HEK293 (cell line): Measurements from ENCODE around the gene PPP3CA.

ENCODE experiments used
- CTCF ChIA-PET: fragments of 350-600 bp; formaldehyde crosslinking; extraction: SDS; loops from one replicate; lab custom pipeline; 2021; ENCODE audit warnings: antibody characterized with exemption; lab: Yijun Ruan, JAX
- POLR2A ChIA-PET: fragments of 300-600 bp; formaldehyde crosslinking; extraction: SDS; loops from one replicate; lab custom pipeline; 2020; ENCODE audit warnings: antibody characterized with exemption, inconsistent platforms; lab: Yijun Ruan, JAX
- H3K27ac ChIP-seq: fragments of 200-500 bp; sonication (Bioruptor generic); 2 replicates; pipeline ENCODE4 v1.5.1; 2014; ENCODE audit warnings: low read depth, low read length, control low read depth, inconsistent platforms; ENCODE audit errors: extremely low read depth
- H3K36me3 ChIP-seq, 2 experiments: fragments of 200-500 bp in 1 of 2; sonication (Bioruptor generic) in 1 of 2; 1 replicate in 1 of 2; 2 replicates in 1 of 2; pipeline ENCODE4 v1.5.1; 2014 to 2017; ENCODE audit warnings: inconsistent platforms in 2 of 2, low read length in 2 of 2; ENCODE audit not compliant: control insufficient read depth in 2 of 2, insufficient read depth in 1 of 2
- H3K4me1 ChIP-seq: fragments of 200-500 bp; sonication (Bioruptor generic); 2 replicates; pipeline ENCODE4 v1.5.1; 2014; ENCODE audit warnings: mild to moderate bottlenecking, low read length, inconsistent platforms; ENCODE audit not compliant: control insufficient read depth, insufficient read depth
- H3K4me3 ChIP-seq: 2 replicates; pipeline ENCODE4 v1.5.1; 2011; ENCODE audit warnings: low read depth, mild to moderate bottlenecking, control low read depth, low read length, moderate library complexity
- H3K9me3 ChIP-seq: fragments of 200-500 bp; sonication (Bioruptor generic); 2 replicates; pipeline ENCODE4 v1.5.1; 2014; ENCODE audit warnings: low read depth, low read length, inconsistent platforms; ENCODE audit not compliant: control insufficient read depth, insufficient read depth
- HOXA7 ChIP-seq: sonication (generic); formaldehyde crosslinking; IDR thresholded peaks from 2 replicates; pipeline ENCODE4 v1.8.1; 2022; ENCODE audit warnings: missing genetic modification reagents, borderline replicate concordance
- INSM2 ChIP-seq: fragments of 450-650 bp; formaldehyde crosslinking; IDR thresholded peaks from 2 replicates; pipeline ENCODE4 v1.5.1; 2016; ENCODE audit warnings: missing biosample characterization, missing genetic modification characterization
- KLF10 ChIP-seq: fragments of 450-650 bp; IDR thresholded peaks from 2 replicates; pipeline ENCODE4 v1.5.1; 2018; ENCODE audit warnings: missing biosample characterization, mild to moderate bottlenecking, missing genetic modification characterization
- SCRT1 ChIP-seq: fragments of 450-650 bp; formaldehyde crosslinking; IDR thresholded peaks from 2 replicates; pipeline ENCODE4 v1.5.1; 2016; ENCODE audit warnings: missing biosample characterization, missing genetic modification characterization, borderline replicate concordance
- SCRT2 ChIP-seq: fragments of 450-650 bp; formaldehyde crosslinking; IDR thresholded peaks from 2 replicates; pipeline ENCODE4 v1.5.1; 2016; ENCODE audit warnings: missing biosample characterization, missing genetic modification characterization
- SP3 ChIP-seq: fragments of 450-650 bp; formaldehyde crosslinking; IDR thresholded peaks from 2 replicates; pipeline ENCODE4 v1.5.1; 2016; ENCODE audit warnings: missing biosample characterization, missing genetic modification characterization
- TSHZ1 ChIP-seq: fragments of 450-650 bp; formaldehyde crosslinking; IDR thresholded peaks from 2 replicates; pipeline ENCODE4 v1.5.1; 2016; ENCODE audit warnings: missing biosample characterization, missing genetic modification characterization, borderline replicate concordance
- WT1 ChIP-seq: fragments of 450-650 bp; formaldehyde crosslinking; IDR thresholded peaks from 2 replicates; pipeline ENCODE4 v1.5.1; 2016; ENCODE audit warnings: missing biosample characterization, missing genetic modification characterization
- YY1 ChIP-seq: fragments of 450-650 bp; formaldehyde crosslinking; IDR thresholded peaks from 2 replicates; pipeline ENCODE4 v1.5.1; 2018; ENCODE audit warnings: missing biosample characterization, missing genetic modification characterization
- ZBTB1 ChIP-seq: fragments of 450-650 bp; formaldehyde crosslinking; IDR thresholded peaks from 2 replicates; pipeline ENCODE4 v1.5.1; 2016; ENCODE audit warnings: missing biosample characterization, missing genetic modification characterization
- ZFP41 ChIP-seq: fragments of 450-650 bp; formaldehyde crosslinking; IDR thresholded peaks from 2 replicates; pipeline ENCODE4 v1.5.1; 2016; ENCODE audit warnings: missing biosample characterization, missing genetic modification characterization, borderline replicate concordance
- ZNF114 ChIP-seq: fragments of 450-650 bp; formaldehyde crosslinking; IDR thresholded peaks from 2 replicates; pipeline ENCODE4 v1.5.0; 2017; ENCODE audit warnings: missing biosample characterization, missing genetic modification characterization
- ZNF157 ChIP-seq: fragments of 450-650 bp; formaldehyde crosslinking; IDR thresholded peaks from 2 replicates; pipeline ENCODE4 v1.5.1; 2016; ENCODE audit warnings: missing biosample characterization, missing genetic modification characterization
- ZNF211 ChIP-seq: fragments of 450-650 bp; formaldehyde crosslinking; IDR thresholded peaks from 2 replicates; pipeline ENCODE4 v1.5.1; 2016; ENCODE audit warnings: low read depth, missing biosample characterization, missing genetic modification characterization
- ZNF248 ChIP-seq: fragments of 450-650 bp; formaldehyde crosslinking; IDR thresholded peaks from 2 replicates; pipeline ENCODE4 v1.5.1; 2017; ENCODE audit warnings: missing biosample characterization, missing genetic modification characterization
- ZNF311 ChIP-seq: fragments of 450-650 bp; formaldehyde crosslinking; IDR thresholded peaks from 2 replicates; pipeline ENCODE4 v1.5.1; 2017; ENCODE audit warnings: missing biosample characterization, missing genetic modification characterization, borderline replicate concordance
- ZNF510 ChIP-seq: fragments of 450-650 bp; formaldehyde crosslinking; IDR thresholded peaks from 2 replicates; pipeline ENCODE4 v1.5.1; 2018; ENCODE audit warnings: mild to moderate bottlenecking, missing genetic modification characterization, missing biosample characterization; ENCODE audit not compliant: insufficient replicate concordance
- ZNF544 ChIP-seq: fragments of 450-650 bp; formaldehyde crosslinking; IDR thresholded peaks from 2 replicates; pipeline ENCODE4 v1.5.0; 2017; ENCODE audit warnings: missing biosample characterization, missing genetic modification characterization
- ZNF561 ChIP-seq: fragments of 450-650 bp; IDR thresholded peaks from 2 replicates; pipeline ENCODE4 v1.5.1; 2018; ENCODE audit warnings: missing biosample characterization, missing genetic modification characterization, borderline replicate concordance
- ZNF571 ChIP-seq: fragments of 450-650 bp; formaldehyde crosslinking; IDR thresholded peaks from 2 replicates; pipeline ENCODE4 v1.5.0; 2017; ENCODE audit warnings: missing biosample characterization, missing genetic modification characterization
- ZNF654 ChIP-seq: fragments of 450-650 bp; formaldehyde crosslinking; IDR thresholded peaks from 2 replicates; pipeline ENCODE4 v1.5.1; 2016; ENCODE audit warnings: low read depth, missing biosample characterization, missing genetic modification characterization
- ZNF747 ChIP-seq: fragments of 450-650 bp; formaldehyde crosslinking; IDR thresholded peaks from 2 replicates; pipeline ENCODE4 v1.5.1; 2016; ENCODE audit warnings: missing biosample characterization, missing genetic modification characterization
- ZNF792 ChIP-seq: fragments of 450-650 bp; formaldehyde crosslinking; IDR thresholded peaks from 2 replicates; pipeline ENCODE4 v1.5.1; 2016; ENCODE audit warnings: missing biosample characterization, missing genetic modification characterization
- ZNF830 ChIP-seq: fragments of 450-650 bp; IDR thresholded peaks from 2 replicates; pipeline ENCODE4 v1.5.0; 2018; ENCODE audit warnings: missing biosample characterization, missing genetic modification characterization, low read depth, mild to moderate bottlenecking, moderate library complexity
- ZSCAN23 ChIP-seq: fragments of 450-650 bp; formaldehyde crosslinking; IDR thresholded peaks from 2 replicates; pipeline ENCODE4 v1.5.1; 2016; ENCODE audit warnings: missing biosample characterization, missing genetic modification characterization
- TF ChIP-seq, protein P1 (sequence below): fragments of 450-650 bp; formaldehyde crosslinking; IDR thresholded peaks from 2 replicates; pipeline ENCODE4 v1.5.1; 2016; ENCODE audit warnings: missing biosample characterization, missing genetic modification characterization

Gene PPP3CA

DNA sequence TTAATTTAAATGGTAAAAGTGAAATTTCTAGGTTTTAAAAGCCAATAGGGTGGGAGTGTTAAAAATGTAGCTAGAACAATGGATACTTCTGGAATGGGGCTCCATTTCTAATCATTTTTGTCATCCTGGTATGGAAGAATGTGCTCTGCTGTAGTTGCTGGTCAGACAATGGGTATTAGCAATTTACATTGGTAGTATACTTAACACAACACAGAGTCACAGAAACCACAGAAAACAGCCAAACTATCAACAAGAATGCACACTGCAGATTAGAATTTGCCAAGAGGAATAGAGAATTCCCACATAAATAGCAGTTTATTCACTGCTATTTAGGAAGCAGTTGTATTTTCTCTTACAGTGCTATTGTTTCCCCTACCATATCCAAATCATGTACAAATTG, 319.6 kb downstream of the PPP3CA start:
- peaks cover 0 to 4% of the 10 kb centered on the region in 2 experiments; a peak in 1 of 3 replicates for H3K36me3 ChIP-seq
- H3K4me3 ChIP-seq = no peak overlapping the region
- CTCF ChIA-PET = no interaction called here
- H3K9me3 ChIP-seq = no peaks in the 10 kb centered on the region
- no peak overlapping the region for H3K27ac ChIP-seq
- H3K4me1 ChIP-seq = no peaks in the 10 kb centered on the region
- no peak for TF ChIP-seq YY1 (tag by site-specific recombination)
- no peak for TF ChIP-seq ZNF747
- no peak for TF ChIP-seq HOXA7
- TF ChIP-seq ZNF114 (tag by site-specific recombination) = no peak
- no peak for TF ChIP-seq SCRT2 (tag by site-specific recombination)
- TF ChIP-seq SP3 (tag by site-specific recombination) = no peak
- POLR2A ChIA-PET = no interaction called here

GRCh38 chr4:101025755-101026154, 321.6 kb downstream of the PPP3CA start:
- H3K4me1 ChIP-seq = no peaks in the 10 kb centered on the region
- CTCF ChIA-PET = interaction anchor here (0.6 kb wide), 1 partner anchor 50 kb away, joined by 3 read pairs; no protein-coding TSS in a partner anchor
- POLR2A ChIA-PET = no interaction called here
- no peaks in the 10 kb centered on the region for H3K9me3 ChIP-seq
- TF ChIP-seq ZNF510 (tag by site-specific recombination) (no peak), ZNF654 (no peak), ZNF792 (tag by site-specific recombination) (no peak)
- H3K36me3 ChIP-seq = no peaks in the 10 kb centered on the region
- H3K27ac ChIP-seq = no peak overlapping the region
- H3K4me3 ChIP-seq = no peak overlapping the region

DNA sequence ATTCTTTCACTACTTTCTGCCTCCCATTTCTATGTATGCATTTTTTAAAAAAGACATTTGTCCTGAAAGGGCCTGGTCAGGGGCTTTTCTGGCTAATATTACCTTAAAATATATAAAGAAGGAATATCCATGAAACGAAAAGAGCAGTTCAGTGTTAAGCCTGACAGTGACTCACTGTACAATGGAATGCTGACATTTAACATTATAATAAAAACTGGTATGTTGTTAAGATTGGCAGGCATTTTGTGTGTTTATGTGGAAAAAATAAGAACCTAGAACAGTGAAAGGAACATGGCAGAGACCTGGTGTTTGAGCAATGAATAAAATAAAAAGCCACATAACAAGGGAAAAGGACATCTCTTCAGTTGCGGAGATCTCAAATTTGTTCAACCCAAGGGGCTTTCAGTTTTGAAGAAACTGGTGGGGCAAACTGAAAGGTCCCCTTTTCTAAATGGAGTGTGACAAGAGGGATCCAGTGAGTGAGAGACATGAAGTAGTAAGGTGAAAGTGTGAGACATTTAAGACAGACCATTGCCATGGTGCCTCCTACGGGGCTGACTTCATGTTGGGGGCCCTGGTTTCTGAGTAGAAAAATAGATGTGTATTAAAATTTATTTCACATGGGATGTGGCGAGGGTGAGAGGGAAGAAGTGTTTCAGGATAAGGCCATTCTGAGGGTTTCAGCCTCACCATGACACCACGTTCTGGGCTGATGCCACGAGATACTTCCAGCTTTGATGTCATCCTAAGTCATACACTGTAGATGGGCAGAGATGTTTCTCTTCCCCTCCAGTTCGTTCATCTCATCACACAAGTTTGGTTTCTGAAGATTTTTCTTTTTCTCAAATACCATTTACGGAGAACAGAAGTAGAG, 324.9 kb downstream of the PPP3CA start:
- ChIA-PET POLR2A (no interaction called here), CTCF (no interaction called here)
- H3K4me3 ChIP-seq = no peak overlapping the region
- H3K27ac ChIP-seq = no peak overlapping the region
- H3K4me1 ChIP-seq = no peaks in the 10 kb centered on the region
- no peaks in the 10 kb centered on the region for H3K36me3 ChIP-seq
- H3K9me3 ChIP-seq = no peaks in the 10 kb centered on the region
- TF ChIP-seq ZBTB1 (tag by site-specific recombination) (no peak), ZNF571 (tag by site-specific recombination) (no peak), ZNF830 (tag by site-specific recombination) (no peak), ZNF157 (tag by site-specific recombination) (no peak), ZFP41 (tag by site-specific recombination) (no peak), ZSCAN23 (no peak), TSHZ1 (tag by site-specific recombination) (no peak), ZNF561 (tag by site-specific recombination) (no peak), KLF10 (tag by site-specific recombination) (no peak), ZNF211 (tag by site-specific recombination) (no peak), WT1 (tag by site-specific recombination) (no peak), INSM2 (tag by site-specific recombination) (no peak), ZNF311 (tag by site-specific recombination) (no peak), ZNF248 (no peak), SCRT1 (tag by site-specific recombination) (no peak), ZNF544 (tag by site-specific recombination) (no peak)
- TF ChIP-seq, protein P1, sequence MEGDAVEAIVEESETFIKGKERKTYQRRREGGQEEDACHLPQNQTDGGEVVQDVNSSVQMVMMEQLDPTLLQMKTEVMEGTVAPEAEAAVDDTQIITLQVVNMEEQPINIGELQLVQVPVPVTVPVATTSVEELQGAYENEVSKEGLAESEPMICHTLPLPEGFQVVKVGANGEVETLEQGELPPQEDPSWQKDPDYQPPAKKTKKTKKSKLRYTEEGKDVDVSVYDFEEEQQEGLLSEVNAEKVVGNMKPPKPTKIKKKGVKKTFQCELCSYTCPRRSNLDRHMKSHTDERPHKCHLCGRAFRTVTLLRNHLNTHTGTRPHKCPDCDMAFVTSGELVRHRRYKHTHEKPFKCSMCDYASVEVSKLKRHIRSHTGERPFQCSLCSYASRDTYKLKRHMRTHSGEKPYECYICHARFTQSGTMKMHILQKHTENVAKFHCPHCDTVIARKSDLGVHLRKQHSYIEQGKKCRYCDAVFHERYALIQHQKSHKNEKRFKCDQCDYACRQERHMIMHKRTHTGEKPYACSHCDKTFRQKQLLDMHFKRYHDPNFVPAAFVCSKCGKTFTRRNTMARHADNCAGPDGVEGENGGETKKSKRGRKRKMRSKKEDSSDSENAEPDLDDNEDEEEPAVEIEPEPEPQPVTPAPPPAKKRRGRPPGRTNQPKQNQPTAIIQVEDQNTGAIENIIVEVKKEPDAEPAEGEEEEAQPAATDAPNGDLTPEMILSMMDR = no peak
